Smooth muscle cell of the brain vasculature (primary cell): Measurements from ENCODE around the gene NFKB1.
A peak's percentile ranks its signal among the peaks of the same experiment; 100 is the strongest.
"Not testable (repeated sequence)": the region's sequence is repeated elsewhere in the genome, so short reads cannot be mapped to it uniquely, and the experiment has no call there.

Experiments
- DNase-seq: peaks from one replicate; pipeline ENCODE4 v3.0.0-alpha.2; 2012; ENCODE audit warnings: low read depth, low spot score

Gene NFKB1

GRCh38 chr4:102598086-102598761 is 97.1 kb downstream of the NFKB1 start:
- DNase-seq: no peak

GRCh38 chr4:102598762-102599374 is 97.7 kb downstream of the NFKB1 start:
- DNase-seq: no peak

- DNase-seq: no peak
Measured at GRCh38 chr4:102599455-102599854, 98.3 kb downstream of the NFKB1 start.

- no peak for DNase-seq
Measured at GRCh38 chr4:102599886-102600285, 98.7 kb downstream of the NFKB1 start.

GRCh38 chr4:102600689-102601088 is 99.5 kb downstream of the NFKB1 start:
- no peak for DNase-seq

- no peak for DNase-seq
Measured at GRCh38 chr4:102601586-102602227, 100.5 kb downstream of the NFKB1 start.

- DNase-seq: no peak
Measured at GRCh38 chr4:102604222-102604940, 103.2 kb downstream of the NFKB1 start.

- no peak for DNase-seq
Measured at GRCh38 chr4:102606261-102606660, 105.1 kb downstream of the NFKB1 start.

GRCh38 chr4:102606846-102607450 is 105.8 kb downstream of the NFKB1 start:
- no peak for DNase-seq

GRCh38 chr4:102608190-102608589 is 107.0 kb downstream of the NFKB1 start:
- DNase-seq: no peak

GRCh38 chr4:102610007-102610406 is 108.8 kb downstream of the NFKB1 start:
- DNase-seq: no peak

- DNase-seq: no peak
Measured at GRCh38 chr4:102610476-102610875, 109.3 kb downstream of the NFKB1 start.

- DNase-seq: no peak
Measured at GRCh38 chr4:102612210-102612609, 111.1 kb downstream of the NFKB1 start.

- no peak for DNase-seq
Measured at GRCh38 chr4:102612824-102613366, 111.7 kb downstream of the NFKB1 start.

- no peak for DNase-seq
Measured at GRCh38 chr4:102614801-102615200, 113.6 kb downstream of the NFKB1 start.

GRCh38 chr4:102616636-102617035 is 115.5 kb downstream of the NFKB1 start:
- DNase-seq: no peak

GRCh38 chr4:102619021-102619420 is 117.9 kb downstream of the NFKB1 start:
- DNase-seq: not testable (repeated sequence)

GRCh38 chr4:102619776-102620631 is 118.8 kb downstream of the NFKB1 start:
- DNase-seq: not testable (repeated sequence)

GRCh38 chr4:102620697-102621497 is 119.7 kb downstream of the NFKB1 start:
- DNase-seq: peak; percentile 82

GRCh38 chr4:102623622-102624021 is 122.5 kb downstream of the NFKB1 start:
- DNase-seq: peak; percentile 74
